ENCODE data around the gene PRKX.

The PRKX gene

GRCh38 chrX:3592184-3592583 is 121.3 kb downstream of the PRKX start:
- TF ChIP-seq ZFX (IDR thresholded peaks at IDR 0.05) = no peak
- no peak for TF ChIP-seq CTCF (conservative IDR thresholded peaks at IDR 0.05)
- H3K27ac ChIP-seq = no peak overlapping the region

- no peak overlapping the region for H3K27ac ChIP-seq
- TF ChIP-seq ZFX (IDR thresholded peaks at IDR 0.05) = no peak
- no peak for TF ChIP-seq CTCF (conservative IDR thresholded peaks at IDR 0.05)
Measured at GRCh38 chrX:3589474-3589873, 124.0 kb downstream of the PRKX start.

GRCh38 chrX:3585719-3586118 is 127.7 kb downstream of the PRKX start:
- TF ChIP-seq ZFX (IDR thresholded peaks at IDR 0.05) (no peak), CTCF (conservative IDR thresholded peaks at IDR 0.05) (peak; percentile 27)
- no peak overlapping the region for H3K27ac ChIP-seq

GRCh38 chrX:3584415-3584996 is 128.9 kb downstream of the PRKX start:
- H3K27ac ChIP-seq = no peak overlapping the region
- TF ChIP-seq CTCF (conservative IDR thresholded peaks at IDR 0.05) (no peak), ZFX (IDR thresholded peaks at IDR 0.05) (no peak)

GRCh38 chrX:3582451-3582850 is 131.0 kb downstream of the PRKX start:
- TF ChIP-seq ZFX (IDR thresholded peaks at IDR 0.05) (no peak), CTCF (conservative IDR thresholded peaks at IDR 0.05) (no peak)
- H3K27ac ChIP-seq = no peak overlapping the region

GRCh38 chrX:3581609-3582108 is 131.8 kb downstream of the PRKX start:
- no peak overlapping the region for H3K27ac ChIP-seq
- TF ChIP-seq CTCF (conservative IDR thresholded peaks at IDR 0.05) (no peak), ZFX (IDR thresholded peaks at IDR 0.05) (no peak)

GRCh38 chrX:3577551-3577950 is 135.9 kb downstream of the PRKX start:
- TF ChIP-seq CTCF (conservative IDR thresholded peaks at IDR 0.05) = no peak
- no peak for TF ChIP-seq ZFX (IDR thresholded peaks at IDR 0.05)
- H3K27ac ChIP-seq = no peak overlapping the region

Data from C4-2B (cell line).